Activated CD8-positive, alpha-beta memory T cell treated with anti-CD3 and anti-CD28 coated beads, Interleukin-2, amount 50 U/mL, for 24 hours (primary cell): ENCODE results near the gene RSPH1.

Experiments used
- DNase-seq: peaks from one replicate; pipeline ENCODE4 v3.0.0-alpha.2; 2020; ENCODE audit errors: extremely low read depth

The RSPH1 gene

DNA sequence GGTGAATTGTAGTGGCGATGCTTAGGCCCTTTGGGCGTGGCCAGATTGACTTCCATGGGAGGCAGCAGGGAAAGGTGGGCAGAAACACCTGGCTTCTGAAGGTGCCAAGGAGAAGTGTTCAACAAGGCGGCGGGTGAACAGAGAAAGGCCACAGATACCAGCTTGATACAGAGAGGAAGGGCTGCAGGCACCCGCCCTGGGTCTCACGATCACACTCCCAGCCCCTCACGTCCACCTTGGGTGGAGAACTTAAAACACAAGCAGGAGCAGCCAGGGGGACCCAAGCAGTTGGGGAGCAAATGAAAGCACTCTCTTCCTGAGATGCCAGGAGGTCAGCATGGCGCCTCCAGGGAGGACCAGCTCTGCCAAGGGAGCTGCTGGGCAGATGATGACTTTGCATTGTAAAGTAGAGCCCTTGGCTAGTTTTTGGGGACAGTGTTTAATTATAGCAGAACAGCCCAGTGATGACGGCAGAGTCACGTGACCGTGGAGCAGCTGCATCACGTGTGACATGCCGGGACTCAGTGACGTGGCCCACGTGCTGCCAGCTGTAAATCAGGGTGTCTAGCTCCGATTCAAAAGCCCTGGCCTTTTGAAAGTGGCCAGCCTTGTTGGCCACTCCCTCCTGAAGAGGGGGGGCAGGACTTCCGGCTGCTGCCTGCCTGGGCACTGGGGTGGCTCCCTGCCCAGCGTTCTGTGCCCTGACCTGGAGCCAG is 36.6 kb upstream of the RSPH1 start:
- no peak for DNase-seq

GRCh38 chr21:42531771-42532170 is 35.7 kb upstream of the RSPH1 start:
- no peak for DNase-seq

- DNase-seq, result no peak
Observed at GRCh38 chr21:42530167-42530518, 34.1 kb upstream of the RSPH1 start.

DNA sequence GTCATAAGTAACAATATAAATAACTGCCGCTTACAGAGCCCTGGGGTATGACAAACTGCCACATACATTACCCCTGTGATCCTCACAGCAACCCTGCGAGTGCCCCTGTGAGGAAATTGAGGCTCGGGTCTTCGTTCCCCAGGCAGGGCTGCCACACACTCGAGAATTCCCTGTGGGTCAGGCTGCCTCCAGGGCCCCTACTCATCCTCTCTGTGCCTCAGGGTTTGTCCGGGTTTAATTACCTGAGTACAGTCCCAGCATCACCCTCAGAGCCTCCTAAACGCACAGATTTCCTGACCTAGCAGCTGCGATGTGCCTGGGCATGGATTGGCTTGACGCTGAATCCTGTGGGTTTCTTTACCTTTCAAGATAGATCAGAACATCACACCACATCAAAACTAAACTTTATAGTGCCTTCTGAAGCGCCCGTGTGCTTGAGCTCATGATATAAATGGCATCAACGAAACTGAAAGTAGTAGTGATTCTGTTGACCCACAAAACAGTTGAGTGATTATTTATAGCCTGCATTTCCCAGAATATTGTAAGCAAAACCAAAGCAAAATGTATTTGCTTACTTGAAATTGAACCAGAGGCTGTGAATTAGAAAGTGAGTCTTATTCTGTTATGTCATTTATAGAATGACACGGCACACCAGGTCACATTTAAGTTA is 31.6 kb upstream of the RSPH1 start:
- DNase-seq, result peak; percentile 27

DNA sequence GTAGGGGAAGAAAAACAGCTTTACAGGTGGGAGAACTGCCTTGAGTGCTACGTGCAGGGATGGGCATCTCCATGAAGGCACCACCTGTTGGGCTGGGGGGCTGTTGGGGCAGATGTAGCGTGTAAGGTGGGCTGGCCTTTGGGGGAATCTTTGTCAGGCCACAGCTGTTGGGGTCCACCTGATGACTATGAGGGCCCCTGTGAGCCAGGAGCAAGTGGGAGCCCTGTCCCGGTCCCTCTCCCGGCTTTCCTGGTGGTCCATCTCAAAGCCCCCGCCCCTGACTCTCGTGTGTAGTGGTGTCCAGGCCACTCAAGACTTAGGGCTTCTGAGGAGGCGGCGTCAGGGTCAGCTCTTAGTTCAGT is 31.1 kb upstream of the RSPH1 start:
- no peak for DNase-seq

GRCh38 chr21:42526379-42526727 is 30.3 kb upstream of the RSPH1 start:
- no peak for DNase-seq

- no peak for DNase-seq
Observed at GRCh38 chr21:42525676-42526378, 29.8 kb upstream of the RSPH1 start.

DNA sequence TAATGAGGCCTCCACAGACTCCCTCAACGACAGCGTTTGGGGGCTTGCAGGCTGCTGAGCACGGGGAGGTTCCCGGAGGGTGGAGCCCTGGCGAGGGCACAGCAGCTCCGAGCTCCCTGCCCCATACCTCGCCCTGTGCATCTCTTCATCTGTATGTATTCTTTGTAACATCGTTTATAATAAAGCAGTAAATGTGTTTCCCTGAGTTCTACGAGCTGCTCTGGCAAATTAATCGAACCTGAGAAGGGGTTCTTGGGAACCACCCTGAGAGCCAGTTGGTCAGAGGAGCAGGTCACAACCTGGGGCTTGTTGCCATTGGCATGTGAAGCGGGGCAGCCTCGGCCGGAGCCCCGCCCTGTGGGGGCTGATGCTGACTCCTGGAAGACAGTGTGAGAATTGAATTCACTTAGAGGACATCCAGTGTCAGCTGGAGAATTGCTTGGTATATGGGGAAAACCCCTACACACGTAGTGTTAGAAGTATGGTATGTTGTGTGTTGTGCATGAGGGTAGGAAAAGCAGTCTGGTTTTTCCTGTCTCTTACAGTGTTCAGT is 29.1 kb upstream of the RSPH1 start:
- DNase-seq, result no peak

DNA sequence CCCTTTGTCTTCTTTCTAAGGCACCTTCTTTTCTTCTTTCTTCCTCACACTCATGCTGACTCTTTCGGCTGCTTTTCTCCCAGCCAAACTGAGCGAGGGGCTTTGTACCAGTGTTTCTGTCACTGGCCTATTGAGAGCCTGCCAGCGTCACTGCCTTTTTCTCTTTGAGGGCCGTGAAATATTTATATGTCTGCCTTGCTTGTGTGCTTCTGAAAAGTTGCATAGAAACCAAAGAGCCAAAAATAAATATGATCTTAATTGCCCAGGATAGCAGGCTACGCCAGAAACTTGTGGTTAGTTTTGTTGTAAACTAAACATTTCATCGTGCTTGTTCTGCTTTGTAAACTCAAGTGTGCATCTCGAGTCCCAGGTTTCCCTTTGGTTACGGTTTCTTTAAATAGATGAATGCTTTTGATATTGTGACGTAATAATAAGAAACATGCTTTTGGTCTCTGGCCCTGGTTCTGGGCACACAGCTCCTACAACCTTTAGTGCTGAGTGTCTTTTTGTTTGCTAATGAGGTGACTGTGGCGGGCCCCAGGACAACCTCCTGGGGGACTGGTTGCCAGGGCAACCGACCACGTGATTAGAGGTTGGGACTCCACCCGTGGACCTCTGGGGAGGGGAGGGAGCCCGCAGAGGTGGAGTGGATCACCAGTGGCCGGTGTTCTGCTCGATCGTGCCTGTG is 28.5 kb upstream of the RSPH1 start:
- no peak for DNase-seq

DNA sequence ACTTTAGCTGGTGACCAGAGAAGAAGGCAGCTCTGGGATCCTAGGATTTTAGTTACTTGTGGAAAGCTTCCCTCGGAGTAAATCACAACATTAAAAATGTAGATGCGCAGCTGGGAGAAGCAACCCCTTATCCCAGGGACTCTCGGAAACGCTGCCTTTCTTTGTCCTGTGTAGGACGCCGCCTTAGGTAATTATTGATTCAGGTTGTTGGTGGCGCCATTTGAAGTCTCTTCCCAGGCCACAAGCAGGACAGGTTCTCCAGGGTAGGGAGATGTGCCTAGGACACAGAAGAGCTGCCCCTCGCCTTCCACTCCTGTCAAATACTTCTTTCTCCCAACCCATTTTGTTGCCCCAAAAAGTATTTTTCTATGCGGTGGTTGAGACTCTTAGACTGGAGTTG is 27.9 kb upstream of the RSPH1 start:
- DNase-seq, result no peak

GRCh38 chr21:42523211-42523610 is 27.2 kb upstream of the RSPH1 start:
- DNase-seq, result no peak

DNA sequence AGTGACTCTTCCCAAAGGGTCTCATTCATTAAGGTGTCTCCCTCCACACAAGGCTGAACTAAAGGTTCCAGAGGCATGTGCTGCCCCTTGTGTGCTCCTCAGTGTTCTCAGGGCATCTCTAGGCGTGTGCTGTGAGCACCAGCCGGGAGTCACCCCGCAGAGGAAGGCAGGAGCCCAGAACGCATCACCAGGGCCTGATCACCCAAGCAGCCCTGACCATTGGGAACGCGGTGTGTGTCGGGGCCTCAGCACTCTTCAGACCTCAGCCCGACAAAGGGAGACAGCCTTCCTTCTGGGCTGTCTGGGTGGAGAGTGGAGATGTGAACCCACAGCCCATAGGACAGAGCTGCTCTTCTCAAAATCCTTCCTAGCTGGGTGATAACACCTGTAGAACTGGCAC is 26.7 kb upstream of the RSPH1 start:
- DNase-seq, result no peak

- no peak for DNase-seq
Observed at GRCh38 chr21:42522271-42522670, 26.2 kb upstream of the RSPH1 start.

GRCh38 chr21:42521805-42522204 is 25.8 kb upstream of the RSPH1 start:
- DNase-seq, result no peak

GRCh38 chr21:42521384-42521783 is 25.4 kb upstream of the RSPH1 start:
- no peak for DNase-seq

- no peak for DNase-seq
Observed at GRCh38 chr21:42520628-42521253, 24.7 kb upstream of the RSPH1 start.

DNA sequence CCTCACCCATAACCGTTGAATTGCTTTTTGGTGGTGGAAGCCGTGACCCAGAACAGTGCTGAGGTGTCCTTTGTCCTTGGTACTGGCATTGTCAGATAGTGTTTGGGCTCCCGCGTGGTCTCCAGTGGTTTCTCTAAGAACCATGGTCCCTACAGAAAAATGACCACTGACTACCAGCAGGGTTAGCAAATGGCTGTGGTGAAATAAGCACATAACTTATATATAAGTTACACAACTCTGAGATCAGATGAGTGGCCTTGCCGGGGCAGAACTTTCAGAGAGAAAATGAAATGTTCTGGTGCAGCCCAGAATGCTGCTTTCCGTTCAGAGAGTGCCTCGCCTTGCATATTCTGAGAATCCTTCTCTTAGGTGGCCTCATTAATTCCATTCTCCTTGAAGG is 22.6 kb upstream of the RSPH1 start:
- no peak for DNase-seq

DNA sequence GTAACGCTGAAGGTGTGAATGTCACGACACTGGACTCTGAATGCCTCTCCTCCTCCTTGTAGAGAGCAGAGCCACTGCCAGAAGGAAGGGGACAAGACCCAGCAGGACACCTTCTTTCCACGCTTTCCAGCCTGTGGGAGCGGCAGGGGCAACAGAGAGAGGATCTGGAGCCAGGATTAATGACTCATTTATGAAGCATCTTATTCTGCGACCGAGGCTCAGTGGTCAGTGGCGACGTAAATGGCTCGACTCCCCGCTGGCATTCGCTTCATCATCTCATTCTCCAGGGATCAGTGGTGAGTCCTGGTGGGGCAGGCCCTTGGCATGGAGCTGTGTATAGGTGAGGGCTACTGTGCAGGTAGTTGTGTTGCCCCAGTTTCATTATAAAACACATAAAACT is 22.2 kb upstream of the RSPH1 start:
- no peak for DNase-seq

- DNase-seq, result no peak
Observed at GRCh38 chr21:42515708-42516502, 19.9 kb upstream of the RSPH1 start.

- no peak for DNase-seq
Observed at GRCh38 chr21:42514883-42515228, 18.8 kb upstream of the RSPH1 start.
